K562 (cell line): ENCODE measurements around the gene ZNF273. TPM values are rescaled to one million over a fixed set of nuclear protein-coding genes. Genes with fewer than 3 reads are reported as not detected.
"Not testable (repeated sequence)": the region's sequence is repeated elsewhere in the genome, so short reads cannot be mapped to it uniquely, and the experiment has no call there.

Experiments used
- ATAC-seq: fragments of 200-7000 bp; cut with Tn5 transposase; 3 replicates; pipeline ENCODE4 v1.9.1; 2020; ENCODE audit warnings: moderate library complexity
- BruUV-seq: library from RNA; stranded (reverse); fragments of 400-500 nt; replicated peaks from 2 replicates; lab custom pipeline; 2021; lab: Mats Ljungman, UMichigan
- CTCF ChIA-PET: fragments of 300-600 bp; formaldehyde crosslinking; extraction: SDS; loops from one replicate; lab custom pipeline; 2021; ENCODE audit warnings: low intra/inter-chr PET ratio; lab: Yijun Ruan, JAX
- POLR2A ChIA-PET: fragments of 300-600, 350-650 bp; sonication (Branson Sonifier 250); formaldehyde crosslinking; extraction: SDS; loops from one replicate; lab custom pipeline; 2021; ENCODE audit warnings: antibody characterized with exemption, inconsistent platforms; lab: Yijun Ruan, JAX
- DNase-seq, 4 experiments: peaks; one replicate each; pipeline versions ENCODE4 v3.0.0 to v3.0.0-alpha.2; 2011 to 2018; ENCODE audit warnings: low spot score in 3 of 4, mixed read lengths in 3 of 4; ENCODE audit errors: extremely low read depth in 1 of 4
- FAIRE-seq: peaks from 2 replicates; lab custom pipeline; 2011; peaks lifted over from hg19 to GRCh38; lab: Jason Lieb, UNC
- H2AFZ ChIP-seq: 2 replicates; pipeline ENCODE4 v1.6.0; 2011; ENCODE audit warnings: low read depth, low read length, control low read depth, inconsistent platforms
- H3K27ac ChIP-seq: fragments of 200-600 bp; 3 replicates; pipeline ENCODE4 v1.8.0; 2011; ENCODE audit warnings: low read depth, mild to moderate bottlenecking, control low read depth, inconsistent platforms, low read length, moderate library complexity, mixed read lengths; ENCODE audit errors: extremely low read depth
- H3K27me3 ChIP-seq, 2 experiments: fragments of 300-600 bp in 1 of 2; 2 replicates in 1 of 2; 3 replicates in 1 of 2; pipeline versions ENCODE4 v1.6.0 to v1.8.0; 2011; ENCODE audit warnings: inconsistent platforms in 2 of 2, low read length in 2 of 2, mild to moderate bottlenecking in 1 of 2, mixed read lengths in 1 of 2, moderate library complexity in 1 of 2; ENCODE audit not compliant: control insufficient read depth in 2 of 2, insufficient read depth in 2 of 2
- H3K36me3 ChIP-seq: fragments of 300-600 bp; 3 replicates; pipeline ENCODE4 v1.8.0; 2011; ENCODE audit warnings: mild to moderate bottlenecking, low read length, inconsistent platforms; ENCODE audit not compliant: control insufficient read depth, insufficient read depth
- H3K4me1 ChIP-seq, 2 experiments: fragments of 200-600 bp in 1 of 2; replicated peaks in 1 of 2; 2 replicates in 1 of 2; 3 replicates in 1 of 2; pipeline versions ENCODE4 v1.5.1 to v1.8.0; 2011; ENCODE audit warnings: inconsistent platforms in 2 of 2, low read length in 2 of 2, mild to moderate bottlenecking in 1 of 2, mixed read lengths in 1 of 2, moderate library complexity in 1 of 2; ENCODE audit not compliant: control insufficient read depth in 2 of 2, insufficient read depth in 2 of 2
- H3K4me2 ChIP-seq: 2 replicates; pipeline ENCODE4 v1.6.1; 2011; ENCODE audit warnings: low read length, control low read depth, inconsistent platforms, mixed read lengths; ENCODE audit not compliant: insufficient read depth
- H3K4me3 ChIP-seq: fragments of 200-600 bp; sonication (generic), shearing (Covaris generic); 2 replicates; pipeline ENCODE4 v1.5.1; 2016; ENCODE audit warnings: control low read depth, inconsistent platforms
- H3K79me2 ChIP-seq: fragments of 200-600 bp; 3 replicates; pipeline ENCODE4 v1.8.0; 2011; ENCODE audit warnings: low read length, inconsistent platforms; ENCODE audit not compliant: control insufficient read depth, insufficient read depth
- H3K9ac ChIP-seq, 2 experiments: 2 replicates each; pipeline versions ENCODE4 v1.6.0 to v1.6.1; 2011; ENCODE audit warnings: low read depth in 2 of 2, low read length in 2 of 2, control low read depth in 1 of 2, inconsistent platforms in 1 of 2, mild to moderate bottlenecking in 1 of 2, mixed read lengths in 1 of 2; ENCODE audit not compliant: insufficient read depth in 1 of 2
- H3K9me1 ChIP-seq: one replicate; pipeline ENCODE4 v1.6.0; 2011; ENCODE audit warnings: inconsistent platforms, mild to moderate bottlenecking, low read length, moderate library complexity; ENCODE audit not compliant: control insufficient read depth, insufficient read depth
- H3K9me3 ChIP-seq: replicated peaks from 2 replicates; pipeline ENCODE4 v1.5.1; 2011; ENCODE audit warnings: low read depth, low read length, inconsistent platforms; ENCODE audit not compliant: control insufficient read depth, insufficient read depth
- H4K20me1 ChIP-seq: replicated peaks from 2 replicates; pipeline ENCODE4 v1.6.1; 2011; ENCODE audit warnings: low read length, inconsistent platforms, mixed read lengths; ENCODE audit not compliant: control insufficient read depth, insufficient read depth
- BCOR ChIP-seq: fragments of 450-650 bp; IDR thresholded peaks from 2 replicates; pipeline ENCODE4 v1.6.1; 2016
- MLLT1 ChIP-seq, 2 experiments: fragments of 450-650 bp; IDR thresholded peaks; 2 replicates each; pipeline ENCODE4 v1.6.1; 2016
- ZNF507 ChIP-seq: conservative IDR thresholded peaks from 2 replicates; pipeline ENCODE4 v1.6.1; 2017; ENCODE audit warnings: missing genetic modification characterization, missing compliant biosample characterization
- ZNF830 ChIP-seq: fragments of 250-450 bp; sonication (Bioruptor Pico); IDR thresholded peaks from 2 replicates; pipeline ENCODE4 v1.5.0; 2021; ENCODE audit warnings: mild to moderate bottlenecking
- WGBS: fragments of 100-300 bp; shearing (Covaris generic); methylation state at CpG from one replicate; pipeline ENCODE4 v1.1.6; 2016; ENCODE audit warnings: low coverage, mixed read lengths; ENCODE audit not compliant: insufficient coverage; ENCODE audit errors: missing lambda C conversion rate; 5-methylcytosine and 5-hydroxymethylcytosine counted together
- in situ Hi-C: fragments of 300-500 bp; cut with MboI; formaldehyde crosslinking; loops from 4 replicates; pipeline ENCODE4 v1.15.0; 2018; ENCODE audit warnings: inconsistent platforms, mixed read lengths
- intact Hi-C: fragments of 100-400 bp; cut with micrococcal nuclease; formaldehyde crosslinking; loops from 2 replicates; pipeline ENCODE4 v1.14.2; 2022
- polyA plus RNA-seq, 8 experiments: library from polyadenylated mRNA; depleted of rRNA in 4 of 8; stranded (reverse) in 5 of 8; unstranded in 3 of 8; fragments of >200 nt; fragmentation: Nextera tagmentation in 2 of 8; fragmentation: Illumina TruSeq in 1 of 8; extraction: Ambion mirVana in 2 of 8; extraction: Trizol in 1 of 8; gene quantifications; 2 replicates each; pipeline versions ENCODE4 v1.2.1 to v1.2.3, GENCODE V29; 2011 to 2014; ENCODE audit warnings: inconsistent platforms in 1 of 8, missing spikeins in 1 of 8
- total RNA-seq, 7 experiments: library from RNA; depleted of rRNA in 6 of 7; stranded (reverse); fragments of >200 nt in 6 of 7; fragmentation: Illumina TruSeq in 2 of 7; extraction: Trizol in 2 of 7; gene quantifications; 2 replicates each; pipeline versions ENCODE4 v1.2.1 to v1.2.3, GENCODE V29; 2011 to 2021; ENCODE audit warnings: low replicate concordance in 1 of 7

The ZNF273 gene
- total and polyA plus RNA-seq, 9 of the 15 experiments (the other 6 are each of a cell fraction or from before 2014, with no cell fraction given), result 13.3 to 37.0 (median 20.7) TPM

- WGBS, result 89% methylated on average over 1 of the region's 1 CpG
- Histone ChIP-seq H3K79me2 (no peaks in the 10 kb centered on the region), H2AFZ (no peak overlapping the region), H3K27me3 (no peaks in the 10 kb centered on the region), H3K9me1 (no peaks in the 10 kb centered on the region), H3K36me3 (peaks cover 5% of the 10 kb centered on the region; the same call in 1 of the 3 replicates), H3K4me2 (no peak overlapping the region), H3K27ac (no peak overlapping the region), H3K4me1 (peaks cover 0 to 8% of the 10 kb centered on the region in 2 experiments; a peak in 1 of 5 replicates), H3K9ac (no peak overlapping the region), H3K9me3 (peaks cover 7% of the 10 kb centered on the region), H3K4me3 (no peak overlapping the region), H4K20me1 (no peaks in the 10 kb centered on the region)
- DNase-seq (no peak), FAIRE-seq (no peak), ATAC-seq (no peak)
- CTCF ChIA-PET, result no interaction called here
- BruUV-seq, result no TSS peak
- in situ Hi-C loops, result no loop called here
- TF ChIP-seq BCOR (no peak), MLLT1 (IDR thresholded peaks at IDR 0.05) (no peak), ZNF507 (tag) (0 out of 2 replicates have a peak, but pooled peaks have one; percentile 22), ZNF830 (CRISPR knock-in tag) (no peak)
- POLR2A ChIA-PET, result interaction anchor here (1.5 kb wide), 1 partner anchor 18 kb away, joined by 3 read pairs; no protein-coding TSS in a partner anchor
- intact Hi-C loops, result no loop called here
These were observed 35.5 kb downstream of the ZNF273 start for GRCh38 chr7:64938540-64938939.

GRCh38 chr7:64940021-64940420, 36.9 kb downstream of the ZNF273 start:
- H3K4me2 ChIP-seq, BruUV-seq, H3K36me3 ChIP-seq, FAIRE-seq, DNase-seq, H3K27ac ChIP-seq, H2AFZ ChIP-seq, H3K4me3 ChIP-seq, H3K9ac ChIP-seq, H3K27me3 ChIP-seq, H3K79me2 ChIP-seq, in situ Hi-C loops, H3K9me1 ChIP-seq, H4K20me1 ChIP-seq, ATAC-seq, intact Hi-C loops, POLR2A ChIA-PET, CTCF ChIA-PET: not testable (repeated sequence)
- 82% methylated on average over 6 of the region's 6 CpGs for WGBS
- Histone ChIP-seq H3K4me1 (peaks cover 6 to 14% of the 10 kb centered on the region in 2 experiments; a peak in 4 of 5 replicates), H3K9me3 (peaks cover 11% of the 10 kb centered on the region; the same call in 1 of the 2 replicates)
